Right cardiac atrium (tissue), 5 donors: Measurements from ENCODE around the gene MZB1. TPM values are rescaled to one million over a fixed set of nuclear protein-coding genes. Genes with fewer than 3 reads are reported as not detected.

Source experiments
- ATAC-seq, 2 donors: fragments of 200-7000 bp; cut with Tn5 transposase; one replicate each; pipeline versions ENCODE4 v1.8.0 to v1.9.1; 2020; ENCODE audit warnings: moderate library complexity in 2 of 2, mild to moderate bottlenecking in 1 of 2
- DNase-seq, 3 donors: peaks; one replicate each; pipeline ENCODE4 v3.0.0-alpha.2; 2020
- H3K27ac ChIP-seq: one replicate; pipeline ENCODE4 v1.5.1; 2013; ENCODE audit warnings: mild to moderate bottlenecking, low read length, control low read depth, moderate library complexity
- H3K27me3 ChIP-seq: one replicate; pipeline ENCODE4 v1.6.1; 2013; ENCODE audit not compliant: control insufficient read depth, insufficient read depth
- H3K4me1 ChIP-seq: one replicate; pipeline ENCODE4 v1.6.1; 2013; ENCODE audit warnings: low read length; ENCODE audit not compliant: control insufficient read depth, insufficient read depth
- H3K4me3 ChIP-seq: one replicate; pipeline ENCODE4 v1.5.1; 2013; ENCODE audit warnings: low read length, control low read depth
- H3K9me3 ChIP-seq: one replicate; pipeline ENCODE4 v1.6.1; 2013; ENCODE audit warnings: low read length; ENCODE audit not compliant: control insufficient read depth
- WGBS: extraction: QIAGEN DNeasy Blood & Tissue Kit; methylation state at CpG from one replicate; pipeline ENCODE4 v1.1.7; 2013; 5-methylcytosine and 5-hydroxymethylcytosine counted together
- intact Hi-C, 4 donors: fragments of 100-400 bp; cut with DNase I; formaldehyde crosslinking; loops; one replicate each; pipeline versions ENCODE4 v1.11.0 to v1.14.0; 2022 to 2023
- long read RNA-seq, 4 donors: library from polyadenylated mRNA; unstranded; transcript quantifications; one replicate each; pipeline ENCODE4 v2.0.0, GENCODE V29; 2020 to 2021
- polyA plus RNA-seq: library from polyadenylated mRNA; stranded (reverse); fragments of 200-250 nt; gene quantifications from one replicate; pipeline ENCODE4 v1.2.3, GENCODE V29; 2013
- total RNA-seq, 4 donors: library from RNA; stranded (reverse); fragmentation: NEBNext Ultra II Directional; extraction: Animal tissue kit (Norgen Biotek cat#: 25700); gene quantifications; one replicate each; pipeline ENCODE4 v1.2.1, GENCODE V29; 2021
- donor health status: healthy with polysubstance abuse.
- donor health status: DM: no; HTN: yes; CAD: no.
- donor health status: DM: no; HTN: no; CAD: no.
- donor health status: DM: no; HTN: yes; CAD: no; lungs with severe emphysema.
- donor health status: DM: yes; HTN: yes; CAD: no.

The MZB1 gene, protein sequence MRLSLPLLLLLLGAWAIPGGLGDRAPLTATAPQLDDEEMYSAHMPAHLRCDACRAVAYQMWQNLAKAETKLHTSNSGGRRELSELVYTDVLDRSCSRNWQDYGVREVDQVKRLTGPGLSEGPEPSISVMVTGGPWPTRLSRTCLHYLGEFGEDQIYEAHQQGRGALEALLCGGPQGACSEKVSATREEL
- total RNA-seq = 1 to 10 TPM in 2 of 4 donors, under 1 TPM in 2; 0.70 to 1.8 (median 1.1) TPM
- polyA plus RNA-seq = 0.38 TPM
- long read RNA-seq, donor 1 = 0 reads
- long read RNA-seq, donor 2 = 0 reads
- long read RNA-seq, donor 3, partial matches to known transcripts = 0 of 1 reads
- long read RNA-seq, donor 3, other reads (novel, unspliced or antisense) = 1 of 1 reads
- long read RNA-seq, donor 4 = 0 reads

DNA sequence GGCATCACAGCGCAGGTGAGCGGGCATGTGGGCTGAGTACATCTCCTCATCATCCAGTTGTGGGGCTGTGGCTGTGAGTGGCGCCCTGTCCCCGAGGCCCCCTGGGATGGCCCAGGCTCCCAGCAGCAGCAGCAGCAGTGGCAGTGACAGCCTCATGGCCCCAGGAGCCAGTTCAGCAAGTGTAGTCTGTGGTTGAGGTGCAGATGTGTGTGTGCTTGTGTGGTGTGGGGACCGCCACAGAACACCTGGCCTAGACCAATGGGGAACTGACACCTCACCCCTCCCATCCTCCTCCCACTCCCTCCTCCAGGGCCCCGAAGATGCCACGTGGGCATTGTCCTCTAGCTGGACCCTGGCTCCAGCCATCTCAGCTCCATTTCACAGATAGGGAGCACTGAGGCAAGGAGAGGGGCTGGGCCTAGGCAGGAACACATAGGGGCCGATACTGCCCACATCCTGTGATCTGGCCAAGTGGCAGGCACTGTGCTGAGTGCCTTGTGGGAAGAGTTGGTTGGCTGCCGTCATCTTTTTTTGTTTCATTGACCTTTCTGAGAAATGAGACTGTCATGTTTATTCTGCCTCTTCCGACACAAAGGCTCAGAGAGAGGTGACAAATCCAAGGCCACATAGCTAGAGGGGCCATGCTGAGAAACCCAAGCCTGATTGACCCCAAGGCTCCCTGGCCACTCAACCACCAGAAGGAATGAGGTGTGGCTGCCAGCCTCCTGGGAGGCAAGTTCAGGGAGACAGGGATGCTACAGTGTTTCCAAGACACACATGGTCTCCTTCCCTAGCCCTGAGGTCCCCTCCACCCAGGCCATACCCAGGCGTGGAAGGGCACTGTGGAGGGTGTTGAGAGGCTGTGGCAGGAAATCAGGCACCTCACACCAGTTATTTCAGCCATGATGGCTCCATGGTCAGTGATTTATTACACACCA lies at the start of gene MZB1:
TSS of gene MZB1 (minus strand) at position 213 of the 938 bp plus-strand sequence. CDS start at position 156, 57 bp downstream.
- Histone ChIP-seq H3K4me3 (no peak within 1 kb of the TSS), H3K27me3 (no peaks in the 10 kb centered on the region), H3K4me1 (peaks cover 4% of the 10 kb centered on the region), H3K27ac (no peak within 1 kb of the TSS), H3K9me3 (no peaks in the 10 kb centered on the region)
- DNase-seq (peak in 1 of 3 donors; percentile 61), ATAC-seq (no peak)
- intact Hi-C loops = no loop called here
- WGBS = 77% methylated on average over 11 of the region's 11 CpGs

DNA sequence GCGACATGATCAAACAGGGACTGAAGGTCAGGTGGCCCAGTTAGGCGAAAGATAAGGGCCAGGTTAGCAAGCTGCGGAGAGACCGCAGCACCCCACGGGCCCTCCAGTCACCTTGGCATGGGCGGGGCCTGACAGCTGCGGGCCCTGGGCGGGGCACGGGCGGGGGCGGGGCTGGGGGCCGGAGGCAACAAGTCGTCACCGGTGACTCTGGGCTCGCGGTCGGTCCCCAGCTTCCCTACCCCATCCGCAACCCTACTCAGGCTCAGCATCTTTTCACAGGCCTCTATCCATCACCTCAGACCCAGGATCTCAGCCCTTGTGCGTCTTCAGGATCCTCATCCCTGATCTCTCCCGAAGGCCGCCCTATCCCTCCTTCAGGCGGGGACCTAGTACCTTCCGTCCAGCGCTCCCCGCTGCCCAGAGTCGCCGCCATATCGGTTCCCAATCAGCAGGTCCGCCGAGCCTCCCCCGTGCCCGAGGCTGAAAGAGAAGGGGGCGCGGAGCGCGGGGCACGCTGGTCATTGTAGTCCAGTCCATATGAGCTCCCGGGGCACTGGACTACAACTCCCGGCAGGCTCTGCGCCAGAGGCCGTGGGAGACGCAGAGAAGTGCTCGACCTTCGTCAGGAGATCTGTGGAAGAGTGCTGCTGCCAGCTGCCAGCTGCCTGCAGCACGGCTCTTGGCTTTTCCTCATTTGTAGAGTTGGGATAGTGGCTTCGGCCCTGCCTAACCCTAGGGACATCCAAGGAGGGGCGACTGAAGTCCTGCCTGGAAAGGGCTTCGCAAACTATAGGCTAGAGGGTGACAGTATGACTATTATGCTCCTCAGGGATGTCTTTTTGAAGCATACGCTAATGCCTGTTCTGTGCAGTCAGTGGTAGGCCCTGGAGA lies 49.5 kb upstream of the MZB1 start, which contains the start of gene DNAJC18:
TSS of gene DNAJC18 (minus strand) at position 513 of the 891 bp plus-strand sequence. CDS start at position 433, 80 bp downstream.
- Histone ChIP-seq H3K4me1 (peaks cover 4% of the 10 kb centered on the region), H3K4me3 (peak within 1 kb of the TSS; percentile 95), H3K27me3 (no peaks in the 10 kb centered on the region), H3K27ac (peak within 1 kb of the TSS; percentile 97), H3K9me3 (no peaks in the 10 kb centered on the region)
- 3% methylated on average over 49 of the region's 49 CpGs for WGBS
- peak; percentile 98 to 99 for ATAC-seq
- peak; percentile 96 to 99 (median 98) for DNase-seq
- intact Hi-C loops = loop anchor here in 1 of 4 donors (10.0 kb wide), 1 partner anchor 46 kb away; the partner anchor contains the start of gene STING1

DNA sequence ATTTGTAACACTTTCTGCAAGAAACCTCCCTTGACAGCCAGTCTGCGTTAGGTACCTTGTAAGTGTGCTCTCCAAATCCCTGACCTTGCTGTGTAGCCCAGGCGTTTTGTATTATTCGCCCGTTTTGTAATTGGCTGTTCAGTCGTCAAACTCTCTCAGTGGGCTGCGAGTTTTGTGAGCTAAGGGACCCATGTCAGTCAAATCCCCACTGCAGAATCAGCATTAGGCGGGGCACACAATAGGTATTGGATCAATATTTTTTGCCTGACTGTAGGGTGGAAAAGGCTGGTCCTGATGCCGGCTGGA lies 48.9 kb upstream of the MZB1 start:
- intact Hi-C loops = loop anchor here in 1 of 4 donors (10.0 kb wide), 1 partner anchor 46 kb away; the partner anchor contains the start of gene STING1
- ATAC-seq (no peak), DNase-seq (no peak)
- Histone ChIP-seq H3K27me3 (no peaks in the 10 kb centered on the region), H3K4me3 (peak overlapping the region; percentile 95), H3K4me1 (peaks cover 4% of the 10 kb centered on the region), H3K27ac (peak overlapping the region; percentile 46), H3K9me3 (no peaks in the 10 kb centered on the region)
- WGBS = 23% methylated on average over 8 of the region's 8 CpGs

DNA sequence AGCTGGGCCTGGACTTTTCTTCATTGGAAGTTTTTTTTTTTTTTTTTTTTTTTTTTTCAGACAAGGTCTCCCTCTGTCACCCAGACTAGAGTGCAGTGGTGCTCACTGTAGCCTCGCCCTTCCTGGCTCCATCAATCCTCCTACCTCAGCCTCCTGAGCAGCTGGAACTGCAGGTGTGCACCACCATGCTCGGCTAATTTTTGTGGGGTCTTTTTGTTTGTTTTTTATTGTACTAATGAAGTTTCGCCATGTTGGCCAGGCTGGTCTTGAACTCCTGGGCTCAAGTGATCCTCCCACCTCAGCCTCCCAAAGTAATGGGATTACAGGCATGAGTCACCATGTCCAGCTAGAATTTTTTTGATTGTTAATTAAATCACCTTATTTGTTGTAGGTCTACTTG lies 46.0 kb upstream of the MZB1 start:
- no peaks in the 10 kb centered on the region for H3K27me3 ChIP-seq
- peaks cover 4% of the 10 kb centered on the region for H3K4me1 ChIP-seq
- no peaks in the 10 kb centered on the region for H3K9me3 ChIP-seq
- no peak for DNase-seq
- H3K4me3 ChIP-seq = no peak overlapping the region
- WGBS = 96% methylated on average over 3 of the region's 3 CpGs
- no peak for ATAC-seq
- intact Hi-C loops = loop anchor here in 1 of 4 donors (10.0 kb wide), 1 partner anchor 49 kb away; the partner anchor contains the start of gene STING1
- no peak overlapping the region for H3K27ac ChIP-seq

DNA sequence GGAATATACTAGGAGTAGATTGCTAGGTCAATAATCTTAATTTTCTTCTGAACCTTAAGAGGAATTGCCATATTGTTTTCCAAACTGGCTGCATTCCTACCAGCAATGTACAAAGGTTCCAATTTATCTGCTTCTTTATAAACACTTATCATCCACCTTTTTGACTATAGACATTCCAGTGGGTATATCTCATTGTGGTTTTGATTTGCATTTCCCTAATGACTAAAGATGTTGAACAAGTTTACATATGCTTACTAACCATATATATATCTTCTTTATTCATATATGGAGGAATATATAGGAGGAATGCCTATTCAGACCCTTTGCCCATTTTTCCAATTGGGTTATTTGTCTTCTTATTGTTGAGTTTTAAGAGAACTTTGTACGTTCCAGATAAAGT lies 42.0 kb upstream of the MZB1 start:
- no peak for ATAC-seq
- no peak for DNase-seq
- 71% methylated on average over 1 of the region's 1 CpG for WGBS
- intact Hi-C loops = loop anchor here in 1 of 4 donors (10.0 kb wide), 1 partner anchor 53 kb away; the partner anchor contains the start of gene STING1
- Histone ChIP-seq H3K4me1 (no peaks in the 10 kb centered on the region), H3K27ac (no peak overlapping the region), H3K9me3 (no peaks in the 10 kb centered on the region), H3K27me3 (no peaks in the 10 kb centered on the region), H3K4me3 (no peak overlapping the region)

DNA sequence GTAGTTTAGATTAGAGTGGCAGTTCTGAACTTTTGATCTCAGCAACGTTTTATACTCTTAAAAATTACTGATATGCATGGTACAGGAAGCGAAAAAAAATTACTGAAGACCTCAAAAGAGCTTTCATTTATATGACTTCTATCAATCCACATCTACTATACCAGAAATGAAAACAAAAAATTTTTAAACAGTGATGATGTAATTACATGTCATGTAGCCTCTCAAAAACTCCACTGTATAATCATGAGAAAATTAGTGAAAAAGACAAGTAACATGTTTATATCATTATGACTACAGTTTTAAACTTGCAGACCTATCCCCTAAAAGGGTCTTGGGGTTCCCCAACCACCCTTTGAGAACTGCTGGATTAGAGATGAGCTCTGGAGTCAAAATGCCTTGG lies 40.3 kb upstream of the MZB1 start:
- DNase-seq (no peak), ATAC-seq (no peak)
- H3K4me3 ChIP-seq = no peak overlapping the region
- intact Hi-C loops = loop anchor here in 1 of 4 donors (10.0 kb wide), 1 partner anchor 55 kb away; the partner anchor contains the start of gene STING1
- no peaks in the 10 kb centered on the region for H3K9me3 ChIP-seq
- no peaks in the 10 kb centered on the region for H3K27me3 ChIP-seq
- no peak overlapping the region for H3K27ac ChIP-seq
- no peaks in the 10 kb centered on the region for H3K4me1 ChIP-seq
- WGBS = 75% methylated on average over 2 of the region's 2 CpGs

DNA sequence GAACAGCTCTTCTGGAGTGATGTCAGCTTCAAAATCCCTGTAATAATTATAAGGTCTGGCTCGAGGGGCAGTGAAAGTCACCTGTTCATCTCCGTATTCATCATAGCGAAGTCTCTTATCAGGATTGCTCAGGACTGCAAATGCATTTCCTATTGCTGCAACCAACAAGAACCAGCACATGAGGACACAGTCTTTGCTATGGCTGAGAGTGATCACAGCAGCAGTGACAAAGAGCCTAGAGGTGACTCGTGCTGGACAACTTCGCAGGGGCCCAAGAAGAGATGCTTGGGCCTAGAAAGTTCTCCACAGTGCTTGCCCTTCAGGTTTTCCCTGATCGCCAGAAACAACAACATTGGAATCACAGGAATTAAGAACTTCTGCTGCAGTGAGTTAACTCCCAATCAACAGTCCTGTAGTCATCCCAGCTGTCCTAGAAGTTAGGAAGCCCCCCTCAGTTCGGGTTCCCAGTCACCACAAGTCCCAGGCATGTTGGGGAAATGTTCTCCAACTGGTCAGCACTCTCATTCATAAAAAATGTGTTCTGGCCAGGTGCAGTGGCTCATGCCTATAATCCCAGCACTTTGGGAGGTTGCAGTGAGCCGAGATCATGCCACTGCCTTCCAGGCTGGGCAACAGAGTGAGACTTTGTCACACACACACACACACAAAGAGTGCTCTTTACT lies 36.6 kb upstream of the MZB1 start:
- Histone ChIP-seq H3K4me1 (no peaks in the 10 kb centered on the region), H3K27me3 (no peaks in the 10 kb centered on the region), H3K27ac (no peak overlapping the region), H3K9me3 (no peaks in the 10 kb centered on the region), H3K4me3 (no peak overlapping the region)
- ATAC-seq (no peak), DNase-seq (no peak)
- WGBS = 70% methylated on average over 8 of the region's 8 CpGs
- intact Hi-C loops = loop anchor here in 1 of 4 donors (10.0 kb wide), 1 partner anchor 188 kb away; no protein-coding TSS in a partner anchor

DNA sequence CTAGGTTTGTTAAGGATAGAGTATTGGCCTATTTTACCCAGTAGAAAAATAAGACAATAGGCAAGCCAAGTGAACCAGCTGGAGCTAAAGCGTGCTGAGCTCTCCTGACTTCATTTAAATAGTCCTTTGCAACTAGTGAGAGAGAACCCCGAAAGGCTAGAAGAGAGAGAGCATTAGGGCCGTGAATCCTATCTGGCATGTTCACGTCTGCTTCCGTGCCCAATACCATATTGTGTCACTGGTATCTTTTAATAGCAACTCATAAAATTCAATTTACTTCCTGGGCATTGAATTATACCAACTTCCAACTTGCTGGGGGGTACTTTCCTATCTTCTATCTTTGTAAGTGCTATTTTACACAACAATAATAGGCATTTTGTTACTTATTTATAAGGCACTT lies 35.8 kb upstream of the MZB1 start:
- 87% methylated on average over 5 of the region's 5 CpGs for WGBS
- H3K4me3 ChIP-seq = no peak overlapping the region
- no peaks in the 10 kb centered on the region for H3K9me3 ChIP-seq
- H3K4me1 ChIP-seq = no peaks in the 10 kb centered on the region
- no peaks in the 10 kb centered on the region for H3K27me3 ChIP-seq
- H3K27ac ChIP-seq = no peak overlapping the region
- no peak for DNase-seq
- intact Hi-C loops = loop anchor here in 1 of 4 donors (10.0 kb wide), 1 partner anchor 189 kb away; no protein-coding TSS in a partner anchor
- no peak for ATAC-seq

DNA sequence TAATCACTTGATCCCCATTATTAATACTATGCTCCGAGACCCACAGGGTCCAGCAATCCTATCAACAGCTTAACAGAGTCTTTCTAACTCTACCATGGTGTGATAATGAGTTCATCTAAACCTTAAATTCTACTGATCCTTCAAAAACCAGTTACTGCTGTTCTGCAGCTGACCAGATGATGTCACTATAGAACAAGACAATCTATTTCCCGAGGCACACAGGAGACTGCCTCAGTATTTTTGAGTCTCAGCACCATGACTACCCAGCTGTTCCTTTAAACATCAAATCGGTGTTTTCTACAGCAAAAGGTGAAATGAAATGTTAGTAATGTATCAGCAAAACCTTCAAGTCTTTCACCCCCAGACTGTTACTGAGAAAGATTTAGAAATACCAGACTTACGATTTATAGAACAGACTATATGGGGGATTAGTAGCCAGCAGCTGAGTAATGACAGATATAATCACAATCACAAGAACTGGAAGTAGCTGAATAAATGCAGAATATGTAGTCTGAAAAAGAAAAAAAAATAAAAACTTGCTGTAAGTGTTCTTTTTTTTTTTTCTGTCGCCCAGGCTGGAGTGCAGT lies 32.7 kb upstream of the MZB1 start:
- DNase-seq (no peak), ATAC-seq (peak; percentile 35 to 58)
- intact Hi-C loops = loop anchor here (1.0 to 10.0 kb wide), 4 partner anchors 90 to 192 kb away; no protein-coding TSS in a partner anchor
- WGBS = 43% methylated on average over 5 of the region's 5 CpGs
- H3K4me1 ChIP-seq = peaks cover 3% of the 10 kb centered on the region
- no peak overlapping the region for H3K27ac ChIP-seq
- H3K4me3 ChIP-seq = no peak overlapping the region
- no peaks in the 10 kb centered on the region for H3K27me3 ChIP-seq
- H3K9me3 ChIP-seq = no peaks in the 10 kb centered on the region
